ENCODE measurements around the gene PNKP.

GRCh38 chr19:49873129-49873521 lies 5.7 kb upstream of the PNKP start:
- TF ChIP-seq CTCF (IDR thresholded peaks at IDR 0.05): no peak
- TF ChIP-seq POLR2A (IDR thresholded peaks at IDR 0.05): no peak
- TF ChIP-seq POLR2AphosphoS5 (IDR thresholded peaks at IDR 0.05; ENCODE audit: insufficient read depth in 1 of 2, low read depth in 1 of 2): no peak
